B cell (primary cell): ENCODE measurements around the gene TSPAN18. TPM values are rescaled to one million over a fixed set of nuclear protein-coding genes. Genes with fewer than 3 reads are reported as not detected.

ENCODE experiments used
- ATAC-seq: fragments of 200-7000 bp; cut with Tn5 transposase; one replicate; pipeline ENCODE4 v1.10.0; 2021; ENCODE audit warnings: low read depth, mild to moderate bottlenecking, moderate number of reproducible peaks, moderate library complexity
- CTCF ChIA-PET: fragments of 350-600 bp; sonication (Branson Sonifier 250); formaldehyde crosslinking; loops from one replicate; lab custom pipeline; 2021; ENCODE audit warnings: antibody characterized with exemption, inconsistent platforms; lab: Charles Lee
- POLR2A ChIA-PET: fragments of 350-600 bp; sonication (Branson Sonifier 250); formaldehyde crosslinking; loops from one replicate; lab custom pipeline; 2021; ENCODE audit warnings: antibody characterized with exemption; lab: Charles Lee
- DNase-seq: peaks from one replicate; pipeline ENCODE4 v3.0.0; 2013
- H2AFZ ChIP-seq: 2 replicates; pipeline ENCODE4 v1.6.1; 2012; ENCODE audit warnings: mild to moderate bottlenecking, low read depth, low read length; ENCODE audit not compliant: insufficient read depth, poor library complexity, severe bottlenecking
- H3K27ac ChIP-seq, 2 donors: 1 replicate in 1 of 2; 2 replicates in 1 of 2; pipeline ENCODE4 v1.5.1; 2012 to 2013; ENCODE audit warnings: low read length in 2 of 2, mild to moderate bottlenecking in 2 of 2, moderate library complexity in 1 of 2
- H3K27me3 ChIP-seq, 4 experiments: fragments of 200-600 bp in 1 of 4; sonication (generic) in 1 of 4; replicated peaks in 1 of 4; 1 replicate in 2 of 4; 2 replicates in 2 of 4; pipeline versions ENCODE4 v1.6.1 to v1.7.0; 2013 to 2016; ENCODE audit warnings: low read length in 3 of 4, mild to moderate bottlenecking in 2 of 4, mixed read lengths in 1 of 4, moderate library complexity in 1 of 4; ENCODE audit not compliant: insufficient read depth in 4 of 4, control insufficient read depth in 3 of 4; ENCODE audit errors: control extremely low read depth in 1 of 4
- H3K36me3 ChIP-seq, 2 experiments: replicated peaks in 1 of 2; 1 replicate in 1 of 2; 2 replicates in 1 of 2; pipeline versions ENCODE4 v1.6.1 to v1.7.1; 2013; ENCODE audit warnings: low read length in 1 of 2; ENCODE audit not compliant: insufficient read depth in 2 of 2, control insufficient read depth in 1 of 2; ENCODE audit errors: control extremely low read depth in 1 of 2, extremely low read depth in 1 of 2
- H3K4me1 ChIP-seq, 2 donors: fragments of 200-600 bp in 1 of 2; sonication (generic) in 1 of 2; 1 replicate in 1 of 2; 2 replicates in 1 of 2; pipeline versions ENCODE4 v1.5.1 to v1.6.1; 2013 to 2017; ENCODE audit warnings: low read length in 2 of 2; ENCODE audit not compliant: control insufficient read depth in 2 of 2, insufficient read depth in 2 of 2
- H3K4me2 ChIP-seq: replicated peaks from 2 replicates; pipeline ENCODE3; 2012; ENCODE audit warnings: mild to moderate bottlenecking, low read depth, low read length; ENCODE audit not compliant: poor library complexity, severe bottlenecking
- H3K4me3 ChIP-seq, 5 experiments: fragments of 200-600 bp in 1 of 5; sonication (generic) in 1 of 5; 1 replicate in 3 of 5; 2 replicates in 2 of 5; pipeline versions ENCODE4 v1.5.1 to v1.7.0; 2011 to 2016; ENCODE audit warnings: low read length in 4 of 5, mild to moderate bottlenecking in 4 of 5, low read depth in 2 of 5, control low read depth in 1 of 5, moderate library complexity in 1 of 5; ENCODE audit not compliant: insufficient read depth in 1 of 5; ENCODE audit errors: control extremely low read depth in 1 of 5, extremely low read depth in 1 of 5
- H3K79me2 ChIP-seq: fragments of 200-600 bp; sonication (generic); one replicate; pipeline ENCODE4 v1.6.0; 2016; ENCODE audit warnings: low read length; ENCODE audit not compliant: control insufficient read depth, insufficient read depth
- H3K9ac ChIP-seq: fragments of 200-600 bp; sonication (generic); 2 replicates; pipeline ENCODE4 v1.6.1; 2017; ENCODE audit warnings: mild to moderate bottlenecking, low read length, moderate library complexity
- H3K9me3 ChIP-seq, 3 donors: one replicate each; pipeline versions ENCODE4 v1.6.1 to v1.7.1; 2013; ENCODE audit warnings: low read length in 2 of 3; ENCODE audit not compliant: control insufficient read depth in 2 of 3, insufficient read depth in 1 of 3; ENCODE audit errors: control extremely low read depth in 1 of 3
- H4K20me1 ChIP-seq: 2 replicates; pipeline ENCODE4 v1.6.0; 2012; ENCODE audit warnings: mild to moderate bottlenecking, low read length; ENCODE audit not compliant: insufficient read depth, control insufficient read depth, poor library complexity, severe bottlenecking
- H3K27ac Mint-ChIP-seq: one replicate; pipeline ENCODE4 v1.8.0; 2021; ENCODE audit warnings: mixed read lengths
- H3K27me3 Mint-ChIP-seq: one replicate; pipeline ENCODE4 v1.8.0; 2021; ENCODE audit warnings: mixed read lengths
- H3K4me1 Mint-ChIP-seq: one replicate; pipeline ENCODE4 v1.8.0; 2021; ENCODE audit warnings: mixed read lengths
- H3K4me3 Mint-ChIP-seq: one replicate; pipeline ENCODE4 v1.8.0; 2021; ENCODE audit warnings: mixed read lengths
- H3K9me3 Mint-ChIP-seq: one replicate; pipeline ENCODE4 v1.8.0; 2022; ENCODE audit warnings: mixed read lengths; ENCODE audit not compliant: insufficient read depth
- CTCF ChIP-seq: fragments of 200-600 bp; IDR thresholded peaks from one replicate; pipeline ENCODE4 v1.8.0; 2022; ENCODE audit warnings: antibody characterized with exemption, mild to moderate bottlenecking
- EZH2 ChIP-seq: IDR thresholded peaks from 2 replicates; pipeline ENCODE4 v1.6.1; 2012; ENCODE audit warnings: borderline replicate concordance, low read depth, mild to moderate bottlenecking, moderate library complexity, low read length; ENCODE audit not compliant: insufficient read depth, poor library complexity, severe bottlenecking
- WGBS: methylation state at CpG from one replicate; pipeline ENCODE4 v1.1.5; 2013; ENCODE audit warnings: missing lambda C conversion rate; ENCODE audit not compliant: insufficient coverage; 5-methylcytosine and 5-hydroxymethylcytosine counted together
- intact Hi-C: fragments of 100-400 bp; cut with micrococcal nuclease; formaldehyde crosslinking; loops from one replicate; pipeline ENCODE4 v1.10.0; 2022
- polyA plus RNA-seq: library from polyadenylated mRNA; depleted of rRNA; stranded (reverse); fragments of >200 nt; gene quantifications from 2 replicates; pipeline ENCODE4 v1.2.3, GENCODE V29; 2012
- total RNA-seq, 2 donors: library from RNA; stranded (reverse); fragments of 120-200 nt in 1 of 2; gene quantifications; 1 replicate in 1 of 2; 2 replicates in 1 of 2; pipeline versions ENCODE4 v1.2.3 to v1.2.4, GENCODE V29; 2013 to 2022

Gene TSPAN18
- total and polyA plus RNA-seq, 2 donors (not counting 1 experiment from before 2014, with no cell fraction given) = 0.75 to 2.0 TPM

GRCh38 chr11:44939673-44940395, 213.1 kb downstream of the TSPAN18 start:
- 76% methylated on average over 15 of the region's 22 CpGs for WGBS
- Histone ChIP-seq H3K4me3 (no peak overlapping the region), H3K36me3 (peaks cover 0 to 26% of the 10 kb centered on the region in 2 experiments), H2AFZ (no peak overlapping the region), H3K9me3 (no peaks in the 10 kb centered on the region), H3K4me2 (peak overlapping the region; percentile 18), H3K9ac (no peak overlapping the region), H3K27me3 (no peaks in the 10 kb centered on the region), H3K27ac (no peak overlapping the region), H3K4me1 (peaks cover 47 to 68% of the 10 kb centered on the region in 2 donors), H3K79me2 (peaks cover 64% of the 10 kb centered on the region), H4K20me1 (peaks cover 37% of the 10 kb centered on the region)
- H3K27me3 Mint-ChIP-seq = no peaks in the 10 kb centered on the region
- TF ChIP-seq EZH2 (no peak), CTCF (no peak)
- H3K4me1 Mint-ChIP-seq = peaks cover 62% of the 10 kb centered on the region
- no peak overlapping the region for H3K4me3 Mint-ChIP-seq
- ChIA-PET CTCF (interaction anchor here (0.8 to 17.1 kb wide), 9 partner anchors 7 to 162 kb away, joined by 3 to 1701 read pairs (median 13); partner anchors contain the start of gene TP53I11), POLR2A (interaction anchor here (1.6 kb wide), 1 partner anchor 9 kb away, joined by 4 read pairs; no protein-coding TSS in a partner anchor)
- DNase-seq = no peak
- no peak for ATAC-seq
- intact Hi-C loops = loop anchor here (5.0 to 10.0 kb wide), 3 partner anchors 335 to 375 kb away; partner anchors contain the start of gene CD82
- peak overlapping the region; percentile 53 for H3K27ac Mint-ChIP-seq
- no peaks in the 10 kb centered on the region for H3K9me3 Mint-ChIP-seq

- DNase-seq (no peak), ATAC-seq (no peak)
- intact Hi-C loops = loop anchor here (10.0 kb wide), 2 partner anchors 336 to 376 kb away; partner anchors contain the start of gene CD82
- Histone ChIP-seq H4K20me1 (peaks cover 37% of the 10 kb centered on the region), H3K4me1 (peaks cover 52 to 74% of the 10 kb centered on the region in 2 donors), H3K79me2 (peaks cover 64% of the 10 kb centered on the region), H3K27me3 (no peaks in the 10 kb centered on the region), H2AFZ (no peak overlapping the region), H3K4me2 (no peak overlapping the region), H3K9me3 (no peaks in the 10 kb centered on the region), H3K27ac (no peak overlapping the region), H3K36me3 (peaks cover 0 to 25% of the 10 kb centered on the region in 2 experiments), H3K9ac (no peak overlapping the region), H3K4me3 (no peak overlapping the region)
- Mint-ChIP-seq H3K4me1 (peaks cover 68% of the 10 kb centered on the region), H3K27ac (no peak overlapping the region), H3K27me3 (no peaks in the 10 kb centered on the region), H3K4me3 (no peak overlapping the region), H3K9me3 (no peaks in the 10 kb centered on the region)
- WGBS = 95% methylated on average over 6 of the region's 7 CpGs
- POLR2A ChIA-PET = no interaction called here
- CTCF ChIA-PET = interaction anchor here (0.8 to 17.1 kb wide), 9 partner anchors 10 to 161 kb away, joined by 3 to 1701 read pairs (median 5); partner anchors contain the start of gene TP53I11
- TF ChIP-seq EZH2 = no peak
- TF ChIP-seq CTCF = no peak
These were observed 213.6 kb downstream of the TSPAN18 start for GRCh38 chr11:44940404-44940803.
